ENCODE measurements around the gene FBXO31.
"Not testable (repeated sequence)": the region's sequence is repeated elsewhere in the genome, so short reads cannot be mapped to it uniquely, and the experiment has no call there.

FBXO31 gene

DNA sequence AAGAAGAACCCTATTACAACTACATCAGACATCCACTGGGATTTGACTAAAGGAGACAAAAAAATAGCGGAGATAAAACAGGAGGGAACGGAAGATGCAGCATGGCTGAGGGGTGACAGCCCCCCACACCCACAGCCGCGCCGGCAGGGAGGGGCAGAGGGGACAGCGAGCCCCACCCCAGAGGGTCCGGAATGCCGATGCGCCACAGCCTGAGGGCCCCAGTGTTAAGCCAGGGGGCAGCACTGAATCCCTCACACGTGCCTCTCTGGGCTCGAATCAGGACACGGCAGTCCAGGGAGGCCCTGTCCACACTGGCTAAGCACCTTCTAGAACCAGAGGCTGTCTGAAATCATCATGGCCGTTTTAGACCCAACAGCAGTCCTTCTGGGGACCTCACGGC, 27.4 kb upstream of the FBXO31 start:
- DNase-seq (ENCODE audit: low read depth) = no peak

DNA sequence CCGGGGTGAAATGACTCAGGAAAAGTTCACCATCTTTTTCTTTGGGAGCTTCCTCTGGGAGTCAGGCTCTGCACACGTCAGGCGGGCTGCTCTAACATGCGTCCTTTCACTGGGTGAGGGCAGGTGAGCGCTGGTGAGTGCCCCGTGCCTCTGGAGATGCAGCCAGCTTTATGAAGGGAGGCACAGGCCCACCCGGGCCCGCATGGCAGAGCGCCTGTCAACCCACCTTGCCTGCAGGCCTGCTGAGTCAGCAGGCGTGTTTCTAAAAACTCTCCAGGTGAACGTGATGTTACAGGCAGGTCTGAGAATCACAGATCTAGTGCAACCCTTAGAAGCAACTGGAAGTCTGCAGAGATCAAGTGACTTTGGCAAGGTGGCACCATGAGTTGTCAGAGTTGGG, 27.0 kb upstream of the FBXO31 start:
- DNase-seq (ENCODE audit: low read depth) = no peak

DNA sequence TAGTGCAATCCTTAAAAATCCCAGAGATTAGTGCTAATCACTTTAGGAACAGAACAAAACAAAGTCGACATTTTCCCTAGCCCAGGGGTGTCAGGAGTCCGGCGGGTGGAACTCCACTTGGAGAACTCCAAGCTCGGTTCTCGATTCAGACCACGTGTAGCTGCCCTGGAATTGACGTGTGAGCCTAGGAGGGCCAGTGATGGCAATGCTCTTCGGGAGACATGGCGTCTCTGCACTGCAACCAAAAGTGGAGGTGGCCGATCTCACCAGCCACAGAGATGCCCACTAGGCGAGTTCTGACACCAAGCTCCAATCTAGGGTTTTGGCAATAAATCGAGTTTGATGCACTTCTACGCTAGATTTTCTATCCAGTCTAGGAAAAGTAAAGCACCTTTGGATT, 26.2 kb upstream of the FBXO31 start:
- no peak for DNase-seq (ENCODE audit: low read depth)

GRCh38 chr16:87409153-87409552, 25.6 kb upstream of the FBXO31 start:
- DNase-seq (ENCODE audit: low read depth) = no peak

DNA sequence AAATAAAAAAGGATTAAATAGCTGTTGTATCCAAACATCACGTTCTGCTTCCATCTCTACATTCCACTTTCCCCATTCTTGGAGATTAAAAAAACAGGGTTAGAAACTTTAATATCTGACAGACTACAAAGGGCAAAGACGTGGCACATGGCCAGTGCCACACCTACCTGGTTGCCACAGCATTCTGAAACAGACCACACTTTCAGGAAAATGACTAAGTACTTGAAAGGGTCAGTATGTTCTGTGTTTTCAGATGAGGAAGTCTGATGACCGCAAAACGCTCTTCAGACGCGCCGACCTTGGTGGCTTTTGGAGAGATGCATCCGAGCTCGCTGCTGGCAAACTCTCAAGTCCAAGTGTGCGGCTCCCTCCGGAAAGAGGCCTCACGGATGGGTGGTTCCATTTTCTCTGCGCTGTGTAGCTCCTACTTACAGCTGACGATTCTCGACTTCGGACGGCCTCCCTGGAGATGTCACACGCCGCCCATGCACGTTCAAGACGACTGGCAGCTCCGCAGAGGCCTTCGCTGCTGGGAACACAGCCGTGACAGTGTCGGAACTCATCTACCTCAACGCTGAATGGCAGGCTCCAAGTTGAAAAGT, 24.0 kb upstream of the FBXO31 start:
- DNase-seq (ENCODE audit: low read depth) = no peak

DNA sequence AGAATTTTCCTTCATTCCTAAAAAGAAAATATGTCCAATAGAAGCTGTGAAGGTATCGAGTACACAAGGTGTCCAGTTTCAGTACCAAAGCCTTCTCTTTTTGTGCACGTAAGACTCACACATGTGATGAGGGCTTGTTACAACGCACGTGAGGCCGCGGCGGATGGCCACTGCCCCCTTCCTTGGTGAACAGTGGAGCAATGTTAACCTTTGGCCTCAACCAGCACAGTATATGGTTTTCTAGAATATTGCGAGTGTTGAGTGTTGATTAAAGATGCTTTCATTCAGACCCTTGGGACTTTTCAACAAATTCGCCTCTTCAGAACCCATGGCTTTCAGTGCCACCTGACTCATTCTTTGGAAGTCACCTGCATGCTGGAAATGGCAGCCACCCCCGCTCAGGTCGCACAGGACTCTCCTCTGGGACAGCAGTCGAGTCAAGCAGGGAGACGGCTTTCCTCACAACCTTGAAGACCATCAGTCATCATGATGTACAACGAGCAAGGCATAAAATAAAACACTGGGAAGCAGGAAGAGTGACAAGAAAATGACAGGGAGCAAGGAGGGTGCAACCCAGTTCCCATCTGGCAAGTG, 23.0 kb upstream of the FBXO31 start:
- no peak for DNase-seq (ENCODE audit: low read depth)

- DNase-seq (ENCODE audit: low read depth) = no peak
Observed at GRCh38 chr16:87404764-87405625, 21.4 kb upstream of the FBXO31 start.

DNA sequence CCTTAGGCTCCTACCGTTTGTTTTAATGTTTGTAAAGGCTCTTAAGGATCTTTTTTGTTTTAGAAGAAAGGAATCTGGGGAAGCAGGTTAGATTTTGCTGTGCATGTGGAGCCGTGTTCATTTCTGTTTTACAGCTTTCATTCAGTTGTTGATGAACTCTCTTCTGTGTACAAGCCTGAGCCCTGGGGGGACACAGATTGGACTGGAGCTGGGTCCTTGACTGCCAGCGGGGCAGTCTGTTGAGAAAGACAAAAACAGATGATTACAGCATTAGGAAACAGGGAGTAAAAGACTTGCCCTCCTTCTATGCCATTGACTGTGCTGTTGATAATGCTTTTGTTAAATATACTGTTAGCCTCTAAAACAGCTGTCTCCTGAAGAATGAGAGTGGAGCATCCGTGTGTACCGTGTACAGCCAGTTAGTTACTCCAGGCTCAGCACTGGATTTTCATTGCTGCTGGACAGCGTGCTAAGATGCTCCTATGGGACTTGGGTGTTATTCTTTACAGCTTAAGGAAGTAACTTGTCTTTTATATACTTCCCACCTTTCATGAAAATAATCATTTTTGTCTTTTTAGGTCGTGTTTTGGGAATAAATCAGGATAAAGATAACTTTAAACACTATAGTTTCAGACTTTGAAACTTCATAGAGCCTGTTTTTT, 11.7 kb upstream of the FBXO31 start:
- no peak for DNase-seq (ENCODE audit: low read depth)

DNA sequence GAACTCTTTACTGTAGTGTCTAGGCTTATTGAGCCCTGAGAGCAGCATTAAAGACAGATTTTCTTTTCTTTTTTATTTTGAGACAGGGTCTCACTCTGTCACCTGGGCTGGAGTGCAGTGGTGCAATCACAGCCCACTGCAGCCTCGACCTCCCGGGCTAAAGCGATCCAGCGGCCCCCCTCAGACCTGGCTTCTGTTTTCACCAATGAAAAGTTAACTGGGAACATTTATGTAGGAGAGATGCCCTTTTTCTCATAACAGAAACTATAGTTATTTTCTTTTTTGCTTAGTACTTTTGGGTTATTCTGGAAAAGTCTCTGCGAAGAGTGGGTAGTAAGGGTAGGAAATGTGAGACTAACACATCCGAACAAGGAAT, 10.1 kb upstream of the FBXO31 start:
- no peak for DNase-seq (ENCODE audit: low read depth)

DNA sequence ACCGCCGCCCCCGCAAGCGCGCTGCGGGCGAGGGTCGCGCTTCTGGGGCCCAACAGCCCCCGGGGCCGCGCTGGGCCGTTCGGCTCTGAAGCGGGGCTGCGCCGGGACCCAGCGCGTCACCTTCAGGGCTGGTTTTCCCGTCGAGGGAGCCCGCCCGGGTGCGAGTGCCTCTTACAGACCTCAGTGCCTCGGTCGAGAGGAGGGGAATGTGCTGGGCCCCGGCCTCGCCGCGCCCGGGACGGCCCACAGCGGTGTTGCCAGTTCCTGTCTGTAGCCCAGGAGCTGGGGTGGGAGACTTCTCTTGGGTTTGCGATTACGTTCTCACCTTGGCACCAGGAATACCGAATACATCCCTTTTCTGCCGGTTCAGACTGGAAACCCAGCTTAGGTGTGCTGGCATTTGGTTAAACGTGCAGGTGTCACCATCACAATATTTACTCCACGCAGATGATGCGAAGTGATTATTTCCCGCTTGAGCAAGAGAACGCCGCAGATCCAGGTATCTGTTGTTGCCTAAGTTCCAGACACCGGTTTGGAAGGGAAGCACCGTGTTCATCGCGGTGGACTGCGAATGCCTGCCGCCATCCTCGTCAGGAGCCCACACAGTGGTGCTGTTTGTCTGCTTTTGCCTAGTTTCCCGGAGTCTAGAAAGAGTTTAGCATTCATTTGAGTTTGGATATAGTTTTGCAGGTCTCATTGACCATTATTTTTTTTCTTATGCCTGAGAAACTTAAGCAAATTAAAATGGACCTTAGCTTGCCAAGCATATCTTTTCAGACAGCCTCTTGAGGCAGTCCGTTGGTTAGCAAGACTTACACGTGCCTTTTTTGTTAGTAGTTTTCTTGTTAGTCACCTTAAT, 9.5 kb upstream of the FBXO31 start:
- no peak for DNase-seq (ENCODE audit: low read depth)

- DNase-seq (ENCODE audit: low read depth) = peak; percentile 94
Observed at GRCh38 chr16:87391950-87392820, 8.6 kb upstream of the FBXO31 start, which contains the start of gene MAP1LC3B. Gene MAP1LC3B (plus strand): TSS chr16:87392336. CDS start chr16:87392428, 92 bp downstream.

DNA sequence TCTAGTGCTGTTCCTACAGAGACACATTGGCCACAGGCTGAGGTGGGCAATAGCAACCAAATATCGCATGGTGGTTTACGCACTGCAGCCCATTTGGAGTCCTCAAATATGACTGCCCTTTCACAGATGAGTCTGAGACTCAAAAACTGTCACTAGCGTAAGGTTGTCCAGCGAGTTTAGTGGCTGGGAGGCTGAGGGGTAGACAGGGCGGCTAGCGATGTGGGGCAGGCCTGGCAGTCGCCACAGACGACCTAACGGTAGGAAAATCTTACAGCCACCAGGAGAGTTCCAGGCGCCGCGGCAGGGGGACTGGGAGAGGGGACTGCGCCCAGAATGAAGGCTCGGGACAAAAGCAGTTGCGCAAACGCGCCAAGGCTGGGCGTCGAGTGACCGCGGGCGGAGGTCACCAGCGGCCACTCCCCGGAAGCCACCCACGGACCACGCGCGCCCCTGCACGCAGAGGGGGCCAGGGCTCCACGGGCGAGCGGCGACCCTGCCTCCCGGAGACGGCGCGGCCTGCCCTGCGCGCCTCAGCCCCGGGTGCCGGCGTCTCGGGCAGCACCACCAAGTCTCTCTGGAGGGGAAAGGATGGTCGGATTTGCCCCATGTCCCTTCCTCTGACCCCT, 7.9 kb upstream of the FBXO31 start:
- no peak for DNase-seq (ENCODE audit: low read depth)

GRCh38 chr16:87390641-87391323, 7.2 kb upstream of the FBXO31 start:
- DNase-seq (ENCODE audit: low read depth) = no peak

GRCh38 chr16:87389914-87390313, 6.3 kb upstream of the FBXO31 start:
- DNase-seq (ENCODE audit: low read depth) = not testable (repeated sequence)

DNA sequence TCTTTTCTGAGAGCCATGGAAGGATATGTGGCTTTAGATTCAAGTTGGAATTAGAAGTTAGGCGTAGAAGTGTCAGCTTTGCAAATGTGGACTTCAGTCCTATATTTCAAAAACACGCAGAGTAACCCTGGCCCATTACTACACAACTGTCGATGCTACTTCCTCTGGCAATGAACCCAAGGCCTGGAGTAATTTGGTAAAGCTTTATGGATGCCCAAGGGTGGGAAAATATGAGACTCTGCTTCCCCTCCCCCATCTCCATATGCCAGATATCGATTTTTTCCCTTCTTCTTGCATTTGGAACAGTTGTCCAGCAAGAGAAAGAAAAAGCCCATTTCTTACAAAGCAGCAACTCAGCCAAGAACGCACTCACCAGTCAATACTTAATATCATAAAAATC, 5.7 kb upstream of the FBXO31 start:
- no peak for DNase-seq (ENCODE audit: low read depth)

GRCh38 chr16:87388818-87389134, 5.2 kb upstream of the FBXO31 start:
- DNase-seq (ENCODE audit: low read depth) = no peak

DNA sequence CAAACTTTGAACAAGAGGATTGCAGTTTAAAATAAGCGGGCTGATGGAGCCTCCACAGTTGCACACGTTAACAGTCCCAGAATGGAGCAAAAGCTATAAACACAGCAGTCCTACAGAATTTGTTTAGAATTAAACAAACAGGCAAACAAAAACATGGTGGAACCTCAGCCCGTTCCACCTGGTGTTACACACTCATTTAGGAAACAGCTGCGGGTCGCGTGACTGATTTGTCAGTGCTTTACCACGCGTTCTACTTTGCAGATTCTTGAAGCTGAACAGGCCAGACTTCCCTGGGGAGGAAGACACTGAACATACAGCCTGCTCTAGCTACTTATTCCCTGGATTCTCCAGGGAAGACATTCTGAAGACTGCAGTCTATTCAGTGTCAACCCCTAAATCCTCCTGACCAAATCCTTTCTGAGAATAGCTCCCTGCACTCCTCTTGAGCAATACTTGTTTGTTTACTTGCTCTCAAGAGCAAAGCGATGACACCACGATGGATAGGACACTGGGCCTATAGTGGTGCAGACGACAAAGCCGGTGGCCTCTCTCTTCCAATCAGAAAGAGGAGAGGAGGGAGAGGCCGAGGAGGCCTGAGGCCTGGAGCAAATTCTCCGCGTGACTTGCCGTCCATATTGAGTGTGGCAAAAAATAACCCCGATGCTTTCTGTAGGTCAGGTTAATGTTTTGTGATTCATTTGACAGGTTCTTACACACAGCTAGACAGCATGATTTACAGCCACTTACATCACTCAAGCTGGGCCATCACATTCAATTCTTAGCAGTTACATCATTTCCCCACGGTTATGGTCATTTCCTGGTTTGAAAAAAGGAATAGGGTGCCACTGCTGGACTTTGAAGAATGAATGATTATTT, 4.6 kb upstream of the FBXO31 start:
- peak; percentile 81 for DNase-seq (ENCODE audit: low read depth)

DNA sequence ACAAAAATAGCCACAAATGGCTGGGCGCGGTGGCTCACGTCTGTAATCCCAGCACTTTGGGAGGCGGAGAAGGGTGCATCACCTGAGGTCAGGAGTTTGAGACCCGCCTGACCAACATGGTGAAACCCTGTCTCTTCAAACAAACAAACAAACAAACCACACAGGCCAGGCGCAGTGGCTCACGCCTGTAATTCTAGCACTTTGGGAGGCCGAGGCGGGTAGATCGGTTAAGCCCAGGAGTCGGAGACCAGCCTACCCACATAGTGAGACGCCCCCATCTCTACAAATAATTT, 1.2 kb upstream of the FBXO31 start:
- DNase-seq (ENCODE audit: low read depth) = not testable (repeated sequence)

Data from stimulated activated CD4-positive, alpha-beta T cell treated with anti-CD3 and anti-CD28 coated beads, Interleukin-2, amount 100 ng/mL, for 4 hours (primary cell).